GM19351 (cell line): ENCODE measurements around the gene AIG1.
"Not testable (repeated sequence)": the region's sequence is repeated elsewhere in the genome, so short reads cannot be mapped to it uniquely, and the experiment has no call there.

Source experiments
- ATAC-seq: cut with Tn5 transposase; IDR thresholded peaks from one replicate; pipeline ENCODE4 v1.9.1; 2021; ENCODE audit warnings: mild to moderate bottlenecking, moderate library complexity; ENCODE audit not compliant: unreplicated experiment

The AIG1 gene

DNA sequence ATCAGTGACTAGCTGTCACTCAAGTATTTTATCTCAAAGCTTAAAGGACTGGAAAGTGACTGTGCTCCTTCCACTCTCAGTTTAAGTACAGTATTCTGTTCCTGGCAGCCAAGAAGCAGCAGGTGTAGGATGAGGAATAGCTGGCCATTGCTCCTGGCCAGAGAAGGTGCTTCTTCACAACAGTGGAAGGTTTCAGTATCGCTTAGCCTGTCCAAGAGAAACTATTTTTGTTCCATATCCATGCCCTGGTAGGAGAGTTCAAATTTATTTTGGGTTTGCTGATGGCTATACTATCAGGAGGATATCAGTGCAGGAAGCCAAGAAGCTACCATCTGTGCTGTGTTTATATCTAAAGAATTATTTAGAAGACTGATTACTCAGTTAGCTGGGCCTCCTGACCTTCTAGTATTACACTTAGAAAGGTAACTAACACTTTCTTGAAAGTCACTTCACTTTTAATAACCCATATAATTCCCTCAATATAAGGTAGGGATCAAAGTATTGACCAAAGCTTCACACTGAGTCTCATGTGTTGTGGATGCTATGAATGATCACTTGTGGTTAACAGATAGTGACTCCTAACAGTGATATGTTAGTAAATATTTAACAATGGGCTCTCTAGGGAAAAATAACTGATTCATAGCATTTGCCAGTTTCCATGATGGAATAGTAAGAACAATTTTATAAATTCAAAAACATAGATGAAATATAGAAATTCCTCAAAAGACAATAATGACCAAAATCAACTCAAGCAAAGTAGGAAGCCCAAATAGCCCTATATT is 99.9 kb downstream of the AIG1 start:
- ATAC-seq = no peak

DNA sequence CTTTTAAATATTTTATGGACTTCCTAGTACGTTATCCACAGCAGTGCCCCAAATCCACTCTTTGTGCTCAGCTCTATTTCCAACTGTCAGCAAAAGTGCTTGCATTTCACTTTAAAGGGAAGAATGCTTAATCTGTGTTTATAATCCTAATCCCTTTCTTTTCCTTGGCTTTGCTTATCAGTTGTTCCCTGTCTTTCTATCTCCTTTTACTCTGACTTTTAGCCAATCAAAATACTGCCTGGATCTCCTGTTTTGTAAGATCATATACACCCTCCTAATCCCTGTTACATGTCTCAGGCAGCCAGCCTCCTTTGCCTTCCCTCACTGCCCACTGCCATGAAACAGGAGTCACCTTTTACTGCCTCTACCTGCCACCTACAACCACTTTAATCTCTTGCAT is 102.9 kb downstream of the AIG1 start:
- no peak for ATAC-seq

DNA sequence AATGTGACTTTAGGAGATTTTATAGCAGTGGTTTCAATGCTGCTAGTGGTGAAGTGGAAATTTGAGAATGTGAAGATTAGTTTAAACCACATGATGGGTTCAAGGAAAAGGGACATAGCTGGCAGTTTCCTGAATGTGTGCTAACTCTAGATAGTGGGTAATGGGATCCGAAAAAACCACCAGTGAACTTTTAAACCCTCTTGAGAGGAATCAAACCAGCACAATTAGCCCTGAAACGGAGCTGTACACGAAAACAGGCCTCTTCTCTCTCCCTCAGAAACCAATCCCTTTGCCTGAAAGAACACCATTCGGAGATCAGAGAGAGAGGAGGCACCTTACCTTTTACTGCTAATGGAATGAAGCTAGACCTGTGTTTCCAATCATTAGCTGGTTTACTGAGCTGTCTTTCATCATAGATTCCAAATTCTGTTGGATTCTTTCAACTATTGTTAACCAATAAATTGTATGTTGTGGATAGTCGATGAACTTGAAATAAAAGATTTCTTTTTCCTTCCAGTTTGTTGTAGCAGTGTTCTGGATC is 103.9 kb downstream of the AIG1 start:
- no peak for ATAC-seq

DNA sequence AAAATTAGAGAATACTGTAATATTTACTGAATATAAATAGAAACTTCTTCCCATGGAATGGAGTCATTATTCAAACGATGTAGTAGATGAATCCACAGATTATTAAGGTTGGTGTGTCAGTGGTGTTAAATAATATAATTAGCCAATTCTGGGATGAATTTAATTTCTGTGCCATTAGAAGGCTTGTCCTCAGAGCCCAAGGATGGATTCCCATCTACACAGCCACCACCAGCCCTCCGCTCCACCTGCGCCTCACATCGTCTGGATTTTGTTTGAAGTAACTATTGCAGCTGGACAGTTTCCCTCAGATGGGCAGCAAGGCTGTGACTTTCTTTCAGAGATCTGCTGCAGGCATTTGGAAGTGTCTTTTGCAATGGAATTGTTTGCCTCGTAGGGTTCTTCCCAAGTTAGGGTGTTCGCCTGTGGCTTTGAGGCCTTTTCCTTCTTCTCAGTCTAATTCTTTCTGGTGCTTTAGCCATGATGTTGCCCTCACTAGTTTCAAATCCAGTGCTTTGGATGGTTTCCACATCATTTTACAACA is 104.7 kb downstream of the AIG1 start:
- no peak for ATAC-seq

DNA sequence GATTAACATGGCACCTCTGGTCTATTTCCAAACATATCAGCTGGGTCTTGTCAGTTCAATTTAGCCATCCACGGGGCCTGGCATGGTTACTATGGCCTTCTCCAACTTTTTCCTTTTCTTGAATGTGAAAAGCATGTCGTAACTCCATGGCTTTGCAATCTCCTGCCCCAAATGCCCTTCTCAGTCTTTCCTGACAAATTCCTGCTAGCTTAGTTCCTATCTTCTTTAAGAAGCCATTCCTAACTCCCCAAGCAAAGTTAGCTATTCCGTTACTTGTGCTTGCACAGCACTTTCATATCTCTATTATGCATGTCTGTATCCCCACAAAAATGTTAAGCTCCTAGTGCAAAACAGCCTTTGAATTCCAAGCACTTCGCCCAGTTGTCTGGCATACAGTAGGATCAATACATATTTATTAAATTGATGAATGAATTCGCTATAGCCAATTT is 105.6 kb downstream of the AIG1 start:
- no peak for ATAC-seq

DNA sequence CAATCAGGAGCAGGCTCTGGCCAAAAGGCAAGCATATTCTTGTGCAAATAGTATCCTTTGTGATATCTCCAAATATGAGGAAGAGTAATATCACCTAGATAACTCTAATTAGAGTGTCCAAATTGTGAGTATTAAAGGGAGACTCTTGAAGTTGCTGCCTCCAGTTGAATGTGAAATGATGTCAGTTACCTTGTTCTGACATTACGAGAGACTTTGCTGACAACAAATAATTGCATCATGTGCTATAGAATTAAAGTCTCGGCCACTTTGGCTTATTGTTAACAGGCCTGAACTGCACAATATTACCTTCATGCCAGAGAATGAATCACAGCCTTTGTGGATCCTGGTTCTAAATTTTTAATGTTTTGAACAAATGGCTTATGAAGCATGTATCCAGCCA is 106.5 kb downstream of the AIG1 start:
- no peak for ATAC-seq

DNA sequence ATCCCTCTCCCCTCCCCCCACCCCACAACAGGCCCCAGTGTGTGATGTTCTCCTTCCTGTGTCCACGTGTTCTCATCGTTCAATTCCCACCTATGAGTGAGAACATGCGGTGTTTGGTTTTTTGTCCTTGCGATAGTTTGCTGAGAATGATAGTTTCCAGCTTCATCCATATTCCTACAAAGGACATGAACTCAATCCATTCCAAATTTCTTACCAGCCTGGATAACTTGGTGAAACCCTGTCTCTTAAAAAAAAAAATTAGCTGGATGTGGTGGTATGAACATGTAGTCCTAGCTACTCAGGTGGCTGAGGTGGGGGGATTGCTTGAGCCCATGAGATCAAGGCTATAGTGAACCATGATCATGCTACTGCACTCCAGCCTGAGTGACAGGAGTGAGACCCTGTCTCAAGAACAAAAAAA is 107.7 kb downstream of the AIG1 start:
- not testable (repeated sequence) for ATAC-seq

DNA sequence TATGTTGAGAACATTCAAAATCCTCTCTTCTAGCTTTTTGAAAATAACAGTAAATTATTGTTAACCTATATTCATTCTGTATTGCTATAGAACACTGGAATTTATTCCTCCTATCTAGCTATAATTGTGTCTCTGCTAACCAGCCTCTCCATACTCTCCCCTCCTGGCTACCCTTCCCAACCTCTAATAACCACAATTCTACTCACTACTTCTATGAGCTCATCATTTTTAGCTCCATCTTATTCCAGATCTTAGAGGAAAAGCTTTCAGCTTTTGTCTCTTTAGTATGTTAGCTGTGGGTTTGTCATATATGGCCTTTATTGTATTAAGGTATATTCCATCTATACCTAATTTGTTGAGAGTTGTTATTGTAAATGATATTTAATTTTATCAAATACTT is 108.8 kb downstream of the AIG1 start:
- ATAC-seq = no peak

DNA sequence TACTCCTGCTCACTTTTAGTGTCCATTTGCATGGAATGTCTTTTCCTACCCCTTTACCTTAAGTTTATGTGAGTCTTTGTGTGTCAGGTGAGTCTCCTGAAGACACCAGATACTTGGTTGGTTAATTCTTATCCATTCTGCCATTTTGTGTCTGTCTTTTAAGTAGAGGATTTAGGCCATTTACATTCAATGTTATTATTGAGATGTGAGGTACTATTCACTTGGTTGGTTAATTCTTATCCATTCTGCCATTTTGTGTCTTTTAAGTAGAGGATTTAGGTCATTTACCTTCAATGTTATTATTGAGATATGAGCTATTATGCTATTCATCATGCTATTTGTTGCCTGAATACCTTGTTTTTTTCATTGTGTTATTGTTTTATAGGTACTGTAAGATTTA is 113.8 kb downstream of the AIG1 start:
- no peak for ATAC-seq

DNA sequence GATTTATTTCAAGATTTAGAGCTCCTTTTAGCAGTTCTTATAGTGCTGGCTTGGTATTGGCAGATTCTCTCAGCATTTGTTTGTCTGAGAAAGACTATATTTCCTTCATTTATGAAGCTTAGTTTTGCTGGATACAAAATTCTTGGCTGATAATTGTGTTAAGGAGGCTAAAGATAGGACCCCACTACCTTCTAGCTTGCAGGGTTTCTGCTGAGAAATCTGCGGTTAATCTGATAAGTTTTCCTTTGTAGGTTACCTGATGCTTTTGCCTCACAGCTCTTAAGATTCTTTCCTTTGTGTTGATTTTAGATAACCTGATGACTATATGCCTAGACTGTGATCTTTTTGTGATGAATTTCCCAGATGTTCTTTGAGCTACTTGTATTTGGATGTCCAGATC is 114.3 kb downstream of the AIG1 start:
- ATAC-seq = no peak

DNA sequence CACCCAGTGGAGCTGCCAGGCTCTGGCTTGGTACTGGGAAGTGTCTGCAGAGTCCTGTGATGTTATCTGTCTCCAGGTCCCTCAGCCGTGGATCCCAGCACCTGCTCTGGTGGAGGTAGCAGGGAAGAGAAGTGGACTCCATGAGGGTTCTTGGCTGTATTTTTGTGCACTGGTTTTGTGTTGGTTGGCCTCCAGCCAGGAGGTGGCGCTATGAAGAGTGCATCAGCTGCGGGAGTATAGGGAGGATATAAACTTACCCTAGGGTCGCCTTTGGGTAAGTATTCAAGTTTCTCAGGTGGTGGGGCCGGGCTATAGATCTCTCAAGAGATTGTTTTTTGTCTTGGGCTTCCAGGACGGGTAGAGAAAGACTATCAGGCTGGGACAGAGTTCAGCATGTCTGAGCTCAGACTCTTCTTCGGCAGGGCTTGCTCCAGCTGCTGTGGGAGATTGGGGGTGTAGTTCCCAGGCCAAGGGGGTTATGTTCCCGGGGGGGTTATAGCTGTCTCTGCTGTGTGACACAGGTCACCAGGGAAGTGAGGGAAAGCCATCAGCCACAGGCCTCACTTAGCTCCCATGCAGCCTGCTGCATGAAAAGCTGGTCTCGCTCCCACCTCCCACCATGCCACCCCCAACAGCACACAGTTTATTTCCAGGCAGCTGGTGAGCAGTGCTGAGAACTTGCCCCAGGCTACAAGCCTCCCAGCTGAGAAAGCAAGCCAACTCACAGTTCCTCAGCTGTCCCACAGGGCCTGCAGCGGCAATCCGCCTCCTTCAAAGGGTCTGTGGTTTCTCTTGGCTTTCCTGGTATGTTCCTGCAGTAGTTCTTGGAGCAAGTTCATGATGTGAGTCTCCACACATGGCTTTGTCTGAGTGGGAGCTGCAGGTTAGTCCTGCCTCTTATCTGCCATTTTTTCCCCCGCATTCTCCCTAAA is 115.7 kb downstream of the AIG1 start:
- no peak for ATAC-seq

DNA sequence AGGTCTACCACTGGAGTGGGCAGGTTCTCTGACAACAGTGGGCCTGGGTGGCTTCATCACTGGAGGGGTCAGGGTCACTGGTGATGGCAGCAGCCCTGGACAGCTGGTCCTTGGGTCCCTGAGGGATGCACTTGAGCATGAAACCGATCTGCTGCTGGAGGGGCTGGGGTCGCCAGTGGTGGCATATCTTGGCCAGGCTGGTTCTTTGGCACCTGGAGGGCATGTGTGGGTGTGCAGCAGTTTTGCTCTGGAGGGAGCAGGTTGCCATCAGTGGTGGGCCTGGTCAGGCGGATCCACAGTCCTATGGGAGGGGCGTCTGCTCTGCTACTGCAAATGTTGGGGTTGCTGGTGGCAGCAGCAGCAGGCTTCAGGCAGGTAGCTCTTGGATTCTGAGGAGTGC is 117.0 kb downstream of the AIG1 start:
- ATAC-seq = no peak

DNA sequence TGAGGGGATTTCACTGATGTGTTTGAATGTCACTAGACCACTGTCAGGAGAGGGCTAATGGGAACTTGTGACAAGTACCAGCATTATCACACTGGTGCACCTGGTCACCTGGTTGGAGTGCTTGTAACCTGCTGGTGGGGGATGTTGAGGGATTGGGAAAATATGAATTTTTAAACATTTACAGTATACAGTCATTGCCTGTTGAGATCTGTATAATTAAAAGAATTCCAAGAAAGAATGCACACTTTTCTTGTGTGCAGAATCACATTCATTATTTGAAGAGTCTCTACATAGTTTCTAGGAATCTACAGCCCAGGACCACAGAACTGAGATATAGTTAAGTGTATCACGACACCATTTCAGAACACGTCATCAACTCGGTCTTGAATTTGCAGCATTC is 118.4 kb downstream of the AIG1 start:
- ATAC-seq = no peak

DNA sequence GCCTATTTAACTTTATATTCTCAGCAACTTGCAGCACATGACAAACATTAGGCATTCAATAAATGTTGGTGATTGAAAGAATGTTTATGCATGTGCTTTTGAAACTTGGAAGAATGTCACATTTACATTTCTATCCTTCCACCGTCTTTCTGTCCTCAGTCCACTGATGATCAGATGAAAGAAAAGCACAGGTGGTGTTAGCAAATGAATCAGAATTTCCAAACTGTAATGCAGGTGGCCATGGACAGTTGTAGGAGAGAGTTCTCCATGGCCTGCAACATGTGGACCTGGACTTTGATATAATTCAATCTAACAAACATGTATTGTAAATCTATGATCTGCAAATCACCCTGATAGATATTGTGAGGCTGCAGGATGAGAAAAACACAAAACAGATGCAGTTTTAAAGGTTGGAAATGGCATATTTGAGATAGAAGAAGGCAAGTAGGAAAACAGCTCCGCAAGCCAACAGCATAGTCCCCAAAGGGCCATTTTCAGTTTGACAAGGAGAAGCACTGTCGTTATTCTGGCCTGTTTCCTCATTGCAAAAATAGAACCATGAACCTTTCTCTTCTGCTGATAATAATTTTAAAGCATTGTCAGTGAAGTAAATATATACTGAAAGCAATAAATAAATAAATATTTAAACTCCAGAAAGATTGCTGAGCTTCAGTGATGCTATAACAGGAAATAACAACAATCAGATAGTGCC is 119.4 kb downstream of the AIG1 start:
- no peak for ATAC-seq

DNA sequence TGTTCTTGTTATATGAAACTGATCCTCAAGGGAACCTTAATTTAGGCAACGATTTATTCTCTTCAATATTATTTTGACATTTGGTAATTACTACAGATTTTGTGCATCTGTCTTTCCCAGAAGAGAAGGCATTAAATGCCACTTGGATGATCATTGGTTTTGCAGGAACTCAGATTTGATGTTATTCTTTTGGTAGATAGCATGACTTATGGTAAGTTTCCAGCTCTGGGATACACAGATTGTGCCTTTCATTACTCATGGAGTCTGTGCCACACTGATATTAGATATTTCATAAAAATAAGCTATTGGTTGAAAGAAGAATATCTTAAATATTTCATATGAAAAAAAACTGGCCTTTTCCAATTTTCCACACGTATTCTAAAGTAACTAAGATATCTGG is 120.1 kb downstream of the AIG1 start:
- no peak for ATAC-seq

DNA sequence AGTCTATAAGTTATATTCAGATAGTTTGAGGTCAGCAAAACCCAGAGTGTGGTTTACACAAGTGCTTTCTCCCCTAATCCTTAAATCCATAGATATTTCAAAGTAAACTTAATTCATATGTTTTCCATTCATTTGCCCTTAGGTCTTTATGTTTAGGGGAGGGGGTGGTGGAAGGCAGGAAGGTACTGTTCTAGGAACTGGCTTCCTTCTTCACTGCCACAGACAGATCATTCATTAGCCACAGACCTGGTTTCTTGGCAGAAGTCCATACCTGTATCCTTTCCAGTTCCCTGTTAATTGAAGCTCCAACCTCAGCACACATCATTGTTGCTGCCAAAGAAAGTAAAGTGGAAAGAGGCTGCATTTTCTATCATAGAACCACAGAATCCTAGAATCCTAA is 123.0 kb downstream of the AIG1 start:
- no peak for ATAC-seq

DNA sequence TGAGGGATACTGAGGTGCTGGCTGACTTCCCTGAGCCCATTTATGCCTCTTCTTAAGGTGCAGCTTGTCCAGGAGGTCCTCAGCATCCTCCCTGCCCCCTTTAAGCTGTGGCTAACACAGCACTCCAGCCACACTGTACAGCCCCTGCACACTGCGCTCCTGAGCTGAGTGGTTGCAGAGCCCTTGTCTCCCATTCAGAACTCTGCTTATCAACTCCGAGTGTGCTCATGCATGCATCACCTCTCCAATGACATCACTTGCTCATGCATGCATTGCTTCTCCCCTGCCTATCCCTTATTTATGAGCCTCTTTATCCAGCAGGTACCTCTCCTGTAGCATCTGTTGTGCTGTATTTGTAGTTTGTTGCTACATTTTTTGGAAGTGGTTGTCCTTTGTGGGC is 124.6 kb downstream of the AIG1 start:
- ATAC-seq = no peak

DNA sequence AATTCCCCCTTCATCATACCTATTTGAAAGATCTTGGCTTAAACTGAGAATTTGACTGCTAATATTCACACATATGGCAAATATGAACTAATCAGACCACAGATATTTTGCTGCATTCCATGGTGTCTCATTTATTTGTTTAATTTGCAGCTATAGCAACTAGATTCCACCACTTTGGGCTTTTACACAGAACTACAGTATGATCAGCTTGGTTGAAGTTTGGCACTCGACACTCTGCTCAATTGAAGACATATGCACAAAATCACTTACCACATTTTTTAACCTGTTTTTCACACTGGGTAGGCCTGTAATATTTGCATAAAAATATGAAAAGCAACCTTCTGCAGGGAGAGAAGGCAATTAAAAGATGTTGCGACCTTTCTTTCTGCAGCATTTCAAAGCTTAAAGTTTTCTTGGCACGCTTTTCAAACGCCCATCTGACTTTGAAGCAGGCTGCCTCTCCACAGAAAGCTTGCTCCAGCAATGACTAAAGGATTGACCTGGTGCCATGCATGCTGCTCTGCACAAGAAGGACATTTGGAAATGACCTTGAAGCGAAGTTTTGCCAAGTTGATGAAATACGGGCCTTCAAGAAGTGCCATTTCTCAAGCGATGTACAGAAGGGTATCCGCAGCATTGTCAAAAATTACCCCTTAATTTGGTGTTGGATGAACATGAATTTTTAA is 126.7 kb downstream of the AIG1 start:
- no peak for ATAC-seq

DNA sequence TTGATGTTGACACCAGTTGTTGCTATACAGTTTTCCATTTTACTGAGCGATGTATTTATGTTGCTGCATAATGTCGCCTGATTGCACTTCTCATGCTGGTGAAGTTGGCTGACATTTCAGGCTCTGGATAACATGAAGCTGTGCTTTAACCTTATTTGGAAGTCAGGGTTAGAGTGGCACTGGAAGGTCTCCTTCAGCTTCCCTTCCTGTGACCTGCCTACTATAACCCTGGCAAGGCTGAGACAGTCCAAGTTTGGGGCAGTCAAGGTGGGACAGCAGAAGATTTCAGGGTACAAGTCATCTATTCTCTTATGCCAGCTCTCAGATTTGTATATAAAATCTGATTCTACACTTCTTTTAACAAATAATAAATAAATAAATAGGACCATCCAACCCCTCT is 127.6 kb downstream of the AIG1 start:
- ATAC-seq = no peak

DNA sequence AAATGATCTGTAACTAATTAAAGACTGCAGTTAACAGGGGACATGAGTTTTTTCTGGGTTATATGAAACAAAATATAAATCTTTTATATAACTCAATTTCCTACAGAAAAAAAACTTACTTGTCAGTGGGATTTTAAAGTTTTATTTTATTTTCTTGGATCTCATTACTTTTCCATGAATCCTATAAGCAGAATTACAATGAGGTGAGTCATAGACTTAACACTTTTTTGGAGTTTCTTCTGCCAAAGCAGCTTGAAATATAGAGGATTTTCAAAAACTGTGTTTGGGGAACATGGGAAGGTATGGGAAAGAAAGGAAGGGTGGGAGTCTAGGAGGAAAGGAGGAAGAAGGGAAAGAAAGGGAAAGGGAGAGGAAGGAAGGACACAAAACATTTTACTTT is 130.7 kb downstream of the AIG1 start:
- no peak for ATAC-seq
